Measurements from ENCODE around the gene ARSA. TPM values are rescaled to one million over a fixed set of nuclear protein-coding genes. Genes with fewer than 3 reads are reported as not detected.

Gene ARSA
- 10.7 TPM for total RNA-seq
- polyA plus RNA-seq = 63.3 TPM
- long read RNA-seq, donor 1 = 0 reads
- long read RNA-seq, donor 2, transcript ARSA-206 (2 exons, 1,431 nt) = major isoform, 7 of 19 reads
- long read RNA-seq, donor 2, partial matches to known transcripts = 5 of 19 reads
- long read RNA-seq, donor 2, other reads (novel, unspliced or antisense) = 0 of 19 reads
- long read RNA-seq, donor 3, transcript ARSA-208 (1 exons, 573 nt) = major isoform, 6 of 18 reads
- long read RNA-seq, donor 3, partial matches to known transcripts = 7 of 18 reads
- long read RNA-seq, donor 3, other reads (novel, unspliced or antisense) = 0 of 18 reads
- long read RNA-seq, donor 4, partial matches to known transcripts = 0 of 5 reads
- long read RNA-seq, donor 4, other reads (novel, unspliced or antisense) = 0 of 5 reads
- long read RNA-seq, donor 5, transcript ARSA-208 (1 exons, 573 nt) = major isoform, 7 of 18 reads
- long read RNA-seq, donor 5, partial matches to known transcripts = 5 of 18 reads
- long read RNA-seq, donor 5, other reads (novel, unspliced or antisense) = 0 of 18 reads
- long read RNA-seq, donor 6, transcript ARSA-206 (2 exons, 1,431 nt) = major isoform, 5 of 11 reads
- long read RNA-seq, donor 6, partial matches to known transcripts = 0 of 11 reads
- long read RNA-seq, donor 6, other reads (novel, unspliced or antisense) = 0 of 11 reads
- long read RNA-seq, donor 7, partial matches to known transcripts = 0 of 4 reads
- long read RNA-seq, donor 7, other reads (novel, unspliced or antisense) = 0 of 4 reads
- long read RNA-seq, donor 8, partial matches to known transcripts = 0 of 1 reads
- long read RNA-seq, donor 8, other reads (novel, unspliced or antisense) = 0 of 1 reads
- long read RNA-seq, donor 9, partial matches to known transcripts = 0 of 8 reads
- long read RNA-seq, donor 9, other reads (novel, unspliced or antisense) = 0 of 8 reads
- long read RNA-seq, donor 10, partial matches to known transcripts = 0 of 8 reads
- long read RNA-seq, donor 10, other reads (novel, unspliced or antisense) = 0 of 8 reads

- 17% methylated on average over 84 of the region's 88 CpGs for WGBS
- DNase-seq (ENCODE audit: low read depth in 6 of 9, low spot score in 9 of 9) = peak; percentile 37 to 84 (median 62)
- peaks cover 6 to 23% of the 10 kb centered on the region in 2 donors for H3K4me1 ChIP-seq (ENCODE audit: control insufficient read depth in 2 of 2, insufficient read depth in 2 of 2, low read length in 2 of 2)
- H3K9me3 ChIP-seq (ENCODE audit: control insufficient read depth in 2 of 2, insufficient read depth in 1 of 2, low read length in 1 of 2) = no peaks in the 10 kb centered on the region
- peak within 1 kb of the TSS; percentile 56 to 87 for H3K4me3 ChIP-seq (ENCODE audit: low read length in 2 of 2)
- H3K36me3 ChIP-seq (ENCODE audit: control insufficient read depth in 2 of 2, insufficient read depth in 2 of 2, low read length in 1 of 2) = peaks cover 0 to 19% of the 10 kb centered on the region in 2 donors
- H3K27me3 ChIP-seq (ENCODE audit: control insufficient read depth in 2 of 2, insufficient read depth in 1 of 2, low read length in 1 of 2) = no peaks in the 10 kb centered on the region
- peak within 1 kb of the TSS; percentile 78 to 86 for H3K27ac ChIP-seq (ENCODE audit: low read depth in 1 of 2, low read length in 1 of 2)
Observed at GRCh38 chr22:50627642-50628542, at the start of gene ARSA. TSS of gene ARSA (minus strand) at chr22:50628152. CDS start at chr22:50627779, 373 bp downstream.

DNA sequence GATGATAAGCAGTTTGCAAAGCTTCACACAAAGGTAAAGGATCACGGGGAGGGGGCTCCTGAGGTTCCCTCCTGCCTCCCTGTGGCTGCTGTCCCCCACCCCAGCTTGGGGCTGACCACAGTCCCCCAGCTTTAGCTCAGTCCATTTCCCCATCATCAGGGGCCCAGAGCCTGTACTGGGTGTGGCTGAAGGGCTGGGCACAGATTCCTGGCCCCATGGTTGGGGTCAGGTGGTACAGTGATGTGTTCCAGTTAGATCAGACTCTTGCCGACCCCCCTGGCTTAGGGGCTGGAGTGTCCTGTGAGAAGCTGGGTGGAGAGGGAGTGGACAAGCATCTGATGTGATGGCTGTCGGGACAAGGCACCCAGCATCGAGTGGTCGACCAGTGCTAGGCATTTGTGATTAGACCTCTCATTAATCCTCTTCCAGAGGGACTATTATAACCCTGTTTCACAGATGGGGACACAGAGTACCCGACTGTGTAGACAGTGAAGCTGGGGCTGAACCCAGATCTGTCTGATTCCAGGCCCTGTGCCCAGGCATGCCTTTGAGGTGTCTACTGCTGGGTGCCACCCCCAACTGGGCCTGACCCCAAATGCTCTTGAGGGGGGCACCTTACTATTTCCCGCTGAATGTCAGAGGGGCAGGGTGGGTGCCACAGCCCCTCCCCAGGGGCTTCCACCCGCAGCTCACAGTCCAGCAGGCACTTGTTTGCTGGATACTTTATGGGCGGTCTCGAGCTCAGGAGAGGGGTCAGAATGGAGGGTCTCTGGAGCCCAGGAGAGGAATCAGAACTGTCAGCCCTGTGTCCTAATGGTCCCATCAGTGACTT is 48.9 kb upstream of the ARSA start:
- Histone ChIP-seq H3K36me3 (ENCODE audit: control insufficient read depth in 2 of 2, insufficient read depth in 2 of 2, low read length in 1 of 2) (no peaks in the 10 kb centered on the region), H3K4me1 (ENCODE audit: control insufficient read depth in 2 of 2, insufficient read depth in 2 of 2, low read length in 2 of 2) (peaks cover 5 to 10% of the 10 kb centered on the region in 2 donors), H3K27ac (ENCODE audit: low read depth in 1 of 2, low read length in 1 of 2) (no peak overlapping the region), H3K4me3 (ENCODE audit: low read length in 2 of 2) (no peak overlapping the region), H3K27me3 (ENCODE audit: control insufficient read depth in 2 of 2, insufficient read depth in 1 of 2, low read length in 1 of 2) (peaks cover 42 to 49% of the 10 kb centered on the region in 2 donors), H3K9me3 (ENCODE audit: control insufficient read depth in 2 of 2, insufficient read depth in 1 of 2, low read length in 1 of 2) (peaks cover 9 to 14% of the 10 kb centered on the region in 2 donors)
- no peak for DNase-seq (ENCODE audit: low read depth in 6 of 9, low spot score in 9 of 9)
- 95% methylated on average over 10 of the region's 10 CpGs for WGBS

GRCh38 chr22:50676180-50676636 is 48.3 kb upstream of the ARSA start:
- H3K9me3 ChIP-seq (ENCODE audit: control insufficient read depth in 2 of 2, insufficient read depth in 1 of 2, low read length in 1 of 2) = peaks cover 9 to 14% of the 10 kb centered on the region in 2 donors
- WGBS = 97% methylated on average over 14 of the region's 14 CpGs
- H3K27ac ChIP-seq (ENCODE audit: low read depth in 1 of 2, low read length in 1 of 2) = no peak overlapping the region
- no peak for DNase-seq (ENCODE audit: low read depth in 6 of 9, low spot score in 9 of 9)
- H3K36me3 ChIP-seq (ENCODE audit: control insufficient read depth in 2 of 2, insufficient read depth in 2 of 2, low read length in 1 of 2) = no peaks in the 10 kb centered on the region
- peaks cover 47 to 55% of the 10 kb centered on the region in 2 donors for H3K27me3 ChIP-seq (ENCODE audit: control insufficient read depth in 2 of 2, insufficient read depth in 1 of 2, low read length in 1 of 2)
- no peak overlapping the region for H3K4me3 ChIP-seq (ENCODE audit: low read length in 2 of 2)
- peaks cover 5 to 10% of the 10 kb centered on the region in 2 donors for H3K4me1 ChIP-seq (ENCODE audit: control insufficient read depth in 2 of 2, insufficient read depth in 2 of 2, low read length in 2 of 2)

- Histone ChIP-seq H3K9me3 (ENCODE audit: control insufficient read depth in 2 of 2, insufficient read depth in 1 of 2, low read length in 1 of 2) (peaks cover 9 to 14% of the 10 kb centered on the region in 2 donors), H3K27me3 (ENCODE audit: control insufficient read depth in 2 of 2, insufficient read depth in 1 of 2, low read length in 1 of 2) (peaks cover 52 to 61% of the 10 kb centered on the region in 2 donors), H3K36me3 (ENCODE audit: control insufficient read depth in 2 of 2, insufficient read depth in 2 of 2, low read length in 1 of 2) (no peaks in the 10 kb centered on the region), H3K27ac (ENCODE audit: low read depth in 1 of 2, low read length in 1 of 2) (no peak overlapping the region), H3K4me1 (ENCODE audit: control insufficient read depth in 2 of 2, insufficient read depth in 2 of 2, low read length in 2 of 2) (peaks cover 5 to 10% of the 10 kb centered on the region in 2 donors), H3K4me3 (ENCODE audit: low read length in 2 of 2) (no peak overlapping the region)
- DNase-seq (ENCODE audit: low read depth in 6 of 9, low spot score in 9 of 9) = no peak
- WGBS = 94% methylated on average over 9 of the region's 9 CpGs
Observed at GRCh38 chr22:50675553-50676179, 47.7 kb upstream of the ARSA start.

DNA sequence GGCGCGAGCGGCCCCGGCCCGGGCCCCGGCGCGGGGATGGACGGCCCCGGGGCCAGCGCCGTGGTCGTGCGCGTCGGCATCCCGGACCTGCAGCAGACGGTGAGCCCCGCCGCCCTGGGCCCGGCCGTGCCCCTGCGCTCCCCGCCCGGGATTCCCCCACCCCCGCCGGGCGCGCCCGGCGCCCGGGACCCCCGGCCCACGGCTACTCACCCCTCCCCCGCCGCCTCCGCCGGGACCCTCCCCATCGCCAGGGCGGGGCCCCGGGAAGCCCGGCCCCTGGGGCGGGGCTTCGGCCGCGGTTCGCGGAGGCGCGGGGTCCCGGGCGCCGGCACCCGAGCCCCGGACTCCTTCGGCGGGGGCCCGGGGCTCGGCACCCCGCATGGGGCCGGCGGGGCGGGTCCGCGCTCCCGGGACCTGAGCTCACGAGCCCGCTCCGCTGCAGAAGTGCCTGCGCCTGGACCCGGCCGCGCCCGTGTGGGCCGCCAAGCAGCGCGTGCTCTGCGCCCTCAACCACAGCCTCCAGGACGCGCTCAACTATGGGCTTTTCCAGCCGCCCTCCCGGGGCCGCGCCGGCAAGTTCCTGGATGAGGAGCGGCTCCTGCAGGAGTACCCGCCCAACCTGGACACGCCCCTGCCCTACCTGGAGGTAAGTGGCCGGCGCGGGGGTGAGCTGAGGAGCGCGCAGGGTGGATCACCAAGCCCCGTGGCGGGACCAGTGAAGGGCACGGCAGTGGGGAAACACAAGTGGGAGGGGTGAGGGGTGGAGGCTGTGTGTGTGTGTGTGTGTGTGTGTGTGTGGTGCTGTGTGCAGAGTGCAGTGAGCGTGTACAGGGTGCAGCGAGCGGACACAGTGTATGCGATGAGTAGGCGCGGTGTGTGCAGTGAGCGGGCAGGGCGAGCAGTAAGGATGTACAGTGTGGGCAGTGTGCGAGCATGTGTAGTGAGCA is 46.9 kb upstream of the ARSA start:
- Histone ChIP-seq H3K27ac (ENCODE audit: low read depth in 1 of 2, low read length in 1 of 2) (no peak overlapping the region), H3K4me1 (ENCODE audit: control insufficient read depth in 2 of 2, insufficient read depth in 2 of 2, low read length in 2 of 2) (peaks cover 5 to 10% of the 10 kb centered on the region in 2 donors), H3K4me3 (ENCODE audit: low read length in 2 of 2) (peak overlapping the region in 1 of 2 donors; percentile 53), H3K36me3 (ENCODE audit: control insufficient read depth in 2 of 2, insufficient read depth in 2 of 2, low read length in 1 of 2) (no peaks in the 10 kb centered on the region), H3K9me3 (ENCODE audit: control insufficient read depth in 2 of 2, insufficient read depth in 1 of 2, low read length in 1 of 2) (peaks cover 9 to 14% of the 10 kb centered on the region in 2 donors), H3K27me3 (ENCODE audit: control insufficient read depth in 2 of 2, insufficient read depth in 1 of 2, low read length in 1 of 2) (peaks cover 55 to 64% of the 10 kb centered on the region in 2 donors)
- WGBS = 8% methylated on average over 105 of the region's 105 CpGs
- peak in 1 of 9 donors; percentile 19 for DNase-seq (ENCODE audit: low read depth in 6 of 9, low spot score in 9 of 9)

- no peak for DNase-seq (ENCODE audit: low read depth in 6 of 9, low spot score in 9 of 9)
- Histone ChIP-seq H3K4me1 (ENCODE audit: control insufficient read depth in 2 of 2, insufficient read depth in 2 of 2, low read length in 2 of 2) (peaks cover 5 to 10% of the 10 kb centered on the region in 2 donors), H3K36me3 (ENCODE audit: control insufficient read depth in 2 of 2, insufficient read depth in 2 of 2, low read length in 1 of 2) (no peaks in the 10 kb centered on the region), H3K27ac (ENCODE audit: low read depth in 1 of 2, low read length in 1 of 2) (no peak overlapping the region), H3K4me3 (ENCODE audit: low read length in 2 of 2) (peak overlapping the region in 1 of 2 donors; percentile 53), H3K9me3 (ENCODE audit: control insufficient read depth in 2 of 2, insufficient read depth in 1 of 2, low read length in 1 of 2) (peaks cover 8 to 12% of the 10 kb centered on the region in 2 donors), H3K27me3 (ENCODE audit: control insufficient read depth in 2 of 2, insufficient read depth in 1 of 2, low read length in 1 of 2) (peaks cover 55 to 64% of the 10 kb centered on the region in 2 donors)
- 2% methylated on average over 40 of the region's 43 CpGs for WGBS
Observed at GRCh38 chr22:50674130-50674500, 46.2 kb upstream of the ARSA start.
